ENCODE data around the gene LIMK1.
"Not testable (repeated sequence)": the region's sequence is repeated elsewhere in the genome, so short reads cannot be mapped to it uniquely, and the experiment has no call there.

DNA sequence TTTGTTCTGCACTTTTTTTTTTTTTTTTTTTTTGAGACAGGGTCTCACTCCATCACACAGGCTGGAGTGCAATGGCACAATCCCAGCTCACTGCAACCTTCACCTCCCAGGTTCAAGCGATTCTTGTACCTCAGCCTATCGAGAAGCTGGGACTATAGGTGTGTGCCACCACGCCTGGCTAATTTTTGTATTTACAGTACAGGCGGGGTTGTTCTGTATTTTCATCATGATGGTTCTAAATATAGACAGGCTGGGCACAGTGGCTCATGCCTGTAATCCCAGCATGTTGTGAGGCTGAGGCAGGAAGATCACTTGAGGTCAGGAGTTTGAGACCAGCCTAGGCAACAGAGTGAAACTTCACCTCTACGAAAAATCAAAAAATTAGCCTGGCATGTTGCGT, 83.7 kb downstream of the LIMK1 start:
- not testable (repeated sequence) for TF ChIP-seq TAF1 (IDR thresholded peaks at IDR 0.05; ENCODE audit: borderline replicate concordance, low read depth, low read length); POLR2AphosphoS5 (IDR thresholded peaks at IDR 0.05; ENCODE audit: low read depth, low read length)
